GM19035 (cell line): ENCODE results near the gene ANKS1A.

Experiments used
- ATAC-seq: cut with Tn5 transposase; IDR thresholded peaks from one replicate; pipeline ENCODE4 v1.9.1; 2021; ENCODE audit not compliant: unreplicated experiment

The ANKS1A gene

DNA sequence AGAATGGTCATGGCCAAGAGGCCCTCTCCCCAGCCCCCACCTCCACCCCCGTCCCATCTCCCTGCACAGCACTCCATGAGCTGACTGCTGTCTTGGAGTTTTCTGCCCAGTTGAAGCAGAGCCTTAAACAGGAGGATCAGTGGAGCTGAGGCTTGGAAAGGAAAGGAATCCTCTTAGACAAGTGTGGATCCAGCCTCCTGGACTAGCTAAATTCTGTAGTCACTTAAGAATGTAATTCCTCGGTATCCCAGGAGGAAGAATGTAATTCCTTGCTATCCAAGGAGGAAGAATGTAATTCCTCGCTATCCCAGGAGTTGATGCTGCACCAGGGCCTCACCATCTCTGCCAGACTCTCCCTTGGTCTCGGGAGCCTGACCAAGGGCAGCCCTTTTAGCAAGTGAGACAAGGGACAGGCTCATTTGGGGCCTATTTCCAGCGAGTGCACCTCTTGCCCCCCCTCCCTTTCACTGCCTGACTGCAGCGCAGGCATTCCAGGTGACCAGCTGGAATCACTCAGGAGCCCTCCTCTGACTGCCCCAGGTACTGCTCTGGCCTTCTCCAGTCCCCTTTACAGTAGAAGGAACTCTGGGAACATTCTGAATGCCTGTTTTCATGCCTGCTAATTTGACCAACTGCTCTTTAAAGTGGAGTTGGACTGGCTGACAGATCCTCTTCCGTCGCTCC is 175.8 kb downstream of the ANKS1A start:
- no peak for ATAC-seq

DNA sequence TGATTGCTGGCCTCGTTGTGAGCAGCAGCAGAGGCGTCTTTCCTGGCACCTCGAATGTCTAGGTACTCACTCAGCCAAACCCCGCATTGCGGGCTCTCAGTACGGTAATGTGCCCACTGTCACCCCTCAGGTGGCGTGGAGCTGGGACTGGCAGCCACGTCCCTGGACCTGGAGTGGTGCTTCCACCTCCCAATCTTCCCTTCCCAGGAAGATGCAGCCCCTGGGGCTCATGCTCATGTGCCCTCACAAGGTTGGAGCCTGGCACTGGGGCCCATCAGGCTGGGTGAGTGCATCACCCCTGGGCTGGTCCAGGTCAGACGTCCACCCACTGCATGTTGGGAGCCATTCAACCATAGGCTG is 176.4 kb downstream of the ANKS1A start:
- ATAC-seq = no peak

GRCh38 chr6:35065870-35066269 is 176.8 kb downstream of the ANKS1A start:
- ATAC-seq = no peak

DNA sequence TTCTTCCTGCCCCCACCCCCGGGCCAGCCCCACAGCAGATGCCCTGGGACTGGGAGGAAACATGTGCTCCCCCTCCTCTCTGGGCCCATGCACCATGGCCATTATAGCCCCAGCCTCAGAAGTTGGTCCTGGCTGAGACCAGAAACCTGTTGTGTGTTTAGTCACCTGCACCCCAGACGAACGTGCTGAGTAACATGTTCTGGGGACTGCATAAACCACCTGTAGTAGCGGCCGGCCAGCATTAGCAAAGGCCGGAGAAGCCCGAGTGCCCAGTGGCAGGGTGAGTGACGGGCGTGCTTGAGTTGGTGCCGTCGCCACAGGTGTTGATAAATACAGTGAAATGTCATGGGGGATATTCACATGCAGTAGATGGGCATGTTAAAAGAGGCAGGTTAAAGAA is 178.2 kb downstream of the ANKS1A start:
- no peak for ATAC-seq

DNA sequence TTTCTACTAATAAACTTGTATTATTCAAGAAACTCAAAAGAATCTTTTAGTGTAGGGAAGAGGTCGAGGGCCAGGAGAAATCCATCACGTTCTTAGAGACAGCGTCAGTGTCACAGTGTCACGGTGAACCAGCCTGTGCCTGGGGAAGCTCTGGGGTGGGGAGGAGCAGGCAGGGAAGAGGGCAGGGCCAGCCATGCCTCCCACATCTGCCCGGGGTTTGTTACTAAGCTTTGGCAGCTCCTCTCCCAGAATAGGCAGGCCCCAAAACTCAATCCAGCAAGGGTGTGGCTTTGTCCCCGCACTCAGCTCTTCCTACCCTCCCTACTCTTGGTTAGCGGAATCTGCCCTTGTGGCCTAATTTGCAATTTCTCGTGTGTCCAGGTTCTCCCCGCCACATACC is 179.2 kb downstream of the ANKS1A start:
- ATAC-seq = no peak

- ATAC-seq = no peak
Measured at GRCh38 chr6:35068644-35069043, 179.6 kb downstream of the ANKS1A start.

GRCh38 chr6:35069262-35069661 is 180.2 kb downstream of the ANKS1A start:
- no peak for ATAC-seq

DNA sequence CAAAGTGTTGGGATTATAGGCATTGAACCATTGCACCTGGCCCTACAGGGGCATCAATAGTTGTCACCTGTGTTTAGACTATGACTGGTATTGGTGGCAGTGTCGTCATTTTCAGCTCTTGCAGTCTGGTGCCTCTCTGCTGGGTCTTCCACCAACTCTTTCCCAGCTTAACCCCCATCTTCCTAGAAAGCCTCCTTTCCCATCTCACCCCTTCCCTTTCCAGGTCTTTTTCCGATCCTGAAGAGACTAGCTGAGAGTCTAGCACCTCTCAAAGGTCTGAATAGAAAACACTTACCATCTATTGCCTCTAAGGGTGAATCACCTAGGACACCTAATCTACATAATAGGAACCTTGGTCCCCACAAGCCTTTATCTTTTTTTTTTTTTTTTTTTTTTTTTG is 181.1 kb downstream of the ANKS1A start:
- no peak for ATAC-seq

- no peak for ATAC-seq
Measured at GRCh38 chr6:35071347-35071994, 182.4 kb downstream of the ANKS1A start.

GRCh38 chr6:35072051-35072697 is 183.1 kb downstream of the ANKS1A start:
- ATAC-seq = no peak

DNA sequence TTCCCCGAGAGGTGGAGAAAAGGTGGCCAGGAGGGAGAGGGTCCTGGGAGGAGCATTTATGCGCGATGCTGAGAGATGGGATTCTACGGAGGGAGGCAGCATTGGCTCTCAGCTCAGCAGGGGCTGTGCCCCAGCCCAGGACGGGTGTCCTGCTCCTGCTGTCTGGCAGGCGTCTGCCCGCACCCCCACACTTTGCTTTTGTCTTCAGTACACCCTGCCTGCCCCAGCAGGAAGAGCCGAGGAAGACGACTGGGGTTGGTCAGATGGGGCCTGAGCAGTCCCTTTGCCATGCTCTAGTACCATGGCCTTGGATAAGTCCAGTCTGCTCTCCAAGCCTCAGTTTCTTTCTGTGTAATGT is 183.6 kb downstream of the ANKS1A start:
- ATAC-seq = no peak

DNA sequence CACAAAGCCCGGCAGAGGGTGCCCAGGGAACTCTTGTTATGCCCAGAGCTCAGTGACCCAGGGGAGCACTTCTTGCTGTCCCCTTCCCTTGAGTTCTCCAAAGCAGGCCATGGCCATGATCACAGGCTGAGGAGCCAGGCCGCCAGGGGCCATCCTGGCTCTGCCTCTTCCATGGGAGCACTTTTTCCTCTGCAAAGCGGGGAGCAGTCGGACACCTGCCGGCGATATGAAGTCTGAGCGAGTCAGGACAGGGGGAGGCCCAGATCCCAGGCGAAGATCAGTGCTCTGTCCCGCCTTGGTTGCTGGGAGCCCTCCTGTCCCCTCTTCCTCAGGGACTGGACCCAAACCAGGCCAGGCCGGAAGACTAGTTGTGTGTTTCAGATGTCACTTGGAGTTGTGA is 184.2 kb downstream of the ANKS1A start:
- ATAC-seq = no peak

GRCh38 chr6:35073766-35074471 is 184.9 kb downstream of the ANKS1A start:
- ATAC-seq = no peak

GRCh38 chr6:35076997-35077712 is 188.1 kb downstream of the ANKS1A start:
- no peak for ATAC-seq

- ATAC-seq = no peak
Measured at GRCh38 chr6:35077713-35078105, 188.7 kb downstream of the ANKS1A start.

DNA sequence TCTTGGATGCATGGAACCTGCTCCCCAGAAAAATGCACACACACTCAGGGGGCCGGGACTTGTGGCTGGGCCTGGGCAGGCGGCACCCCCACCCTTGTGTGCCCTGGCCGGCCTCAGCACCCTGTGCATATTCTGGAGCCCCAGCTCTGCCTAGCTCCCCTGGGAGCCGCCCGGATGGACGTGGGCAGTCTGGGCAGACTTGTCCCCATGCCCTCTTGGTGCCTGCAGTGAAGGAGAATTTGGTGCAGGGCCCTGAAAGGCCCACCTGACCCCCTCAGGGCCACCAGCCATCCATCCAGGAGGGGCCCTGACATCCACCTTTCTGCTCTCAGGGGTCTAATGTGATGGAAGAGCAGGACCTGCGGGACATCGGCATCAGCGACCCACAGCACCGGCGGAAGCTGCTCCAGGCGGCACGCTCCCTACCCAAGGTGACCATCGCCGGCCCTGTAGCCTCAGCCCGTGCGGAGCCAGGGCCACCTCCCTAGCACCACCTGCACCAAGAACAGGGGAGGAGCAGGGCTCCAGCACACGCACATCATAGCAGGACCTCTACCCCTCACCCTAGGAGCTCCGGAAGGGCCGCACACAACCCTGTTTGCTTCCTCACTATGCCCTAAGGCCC is 189.3 kb downstream of the ANKS1A start:
- ATAC-seq = no peak

DNA sequence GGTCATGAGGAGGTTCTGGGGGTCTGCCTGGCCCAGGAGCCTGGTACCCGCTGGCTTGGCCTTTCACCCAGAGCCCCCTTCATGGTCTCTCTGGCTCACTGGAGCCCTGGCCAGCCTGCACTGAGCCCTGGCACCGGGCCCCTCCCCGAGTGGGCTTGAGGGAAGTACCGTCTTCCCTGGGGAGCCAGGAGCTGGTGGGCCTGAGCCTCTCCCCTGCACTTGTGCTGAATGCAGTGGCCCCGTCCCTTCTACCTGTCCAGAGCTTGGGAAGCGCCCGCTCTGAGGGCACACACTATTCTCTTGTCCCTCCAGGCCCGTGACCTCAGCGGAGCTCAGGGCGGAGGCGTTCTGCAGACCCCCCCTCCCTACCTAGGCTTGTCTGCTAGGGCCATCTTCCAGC is 189.8 kb downstream of the ANKS1A start:
- ATAC-seq = no peak

GRCh38 chr6:35079311-35080000 is 190.4 kb downstream of the ANKS1A start:
- ATAC-seq = no peak

DNA sequence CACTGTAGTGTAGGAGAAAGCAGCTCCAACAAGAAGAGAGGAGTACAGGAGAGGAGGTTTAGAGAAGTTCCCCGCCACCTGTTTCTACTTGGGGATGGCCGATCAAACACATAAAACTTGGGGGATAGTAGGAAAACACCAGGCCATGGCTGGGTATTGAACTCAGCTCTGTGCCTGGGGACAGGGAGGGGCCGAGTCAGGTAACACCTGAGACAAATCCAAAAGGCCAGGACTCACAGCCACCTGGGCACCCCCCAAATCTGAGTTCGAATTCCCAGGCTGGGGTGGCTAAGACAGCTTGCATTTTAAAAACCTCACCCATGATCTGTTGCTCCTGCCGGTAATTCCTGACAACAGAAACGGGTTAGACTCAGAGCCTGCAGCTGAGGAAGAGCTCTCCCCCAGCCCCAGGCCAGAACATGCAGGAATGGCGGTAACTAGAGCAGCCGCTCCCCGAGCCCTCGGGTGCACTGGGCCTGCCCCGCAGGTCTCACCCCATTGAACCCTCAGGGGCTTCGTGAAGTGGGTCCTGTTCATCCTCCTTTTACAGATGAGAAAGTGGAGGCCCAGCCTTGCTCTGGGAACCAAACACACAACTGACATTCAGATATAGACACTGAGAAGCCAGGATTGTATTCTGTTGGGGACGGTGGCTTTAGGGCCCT is 191.1 kb downstream of the ANKS1A start:
- ATAC-seq = no peak
